GM15510 (cell line): ENCODE results near the gene PGBD1.

Experiments used
- POLR2A ChIP-seq: IDR thresholded peaks from 3 replicates; pipeline ENCODE4 v1.6.1; 2011; ENCODE audit warnings: borderline replicate concordance; ENCODE audit not compliant: insufficient read length; ENCODE audit errors: extremely low read depth

PGBD1 gene, protein sequence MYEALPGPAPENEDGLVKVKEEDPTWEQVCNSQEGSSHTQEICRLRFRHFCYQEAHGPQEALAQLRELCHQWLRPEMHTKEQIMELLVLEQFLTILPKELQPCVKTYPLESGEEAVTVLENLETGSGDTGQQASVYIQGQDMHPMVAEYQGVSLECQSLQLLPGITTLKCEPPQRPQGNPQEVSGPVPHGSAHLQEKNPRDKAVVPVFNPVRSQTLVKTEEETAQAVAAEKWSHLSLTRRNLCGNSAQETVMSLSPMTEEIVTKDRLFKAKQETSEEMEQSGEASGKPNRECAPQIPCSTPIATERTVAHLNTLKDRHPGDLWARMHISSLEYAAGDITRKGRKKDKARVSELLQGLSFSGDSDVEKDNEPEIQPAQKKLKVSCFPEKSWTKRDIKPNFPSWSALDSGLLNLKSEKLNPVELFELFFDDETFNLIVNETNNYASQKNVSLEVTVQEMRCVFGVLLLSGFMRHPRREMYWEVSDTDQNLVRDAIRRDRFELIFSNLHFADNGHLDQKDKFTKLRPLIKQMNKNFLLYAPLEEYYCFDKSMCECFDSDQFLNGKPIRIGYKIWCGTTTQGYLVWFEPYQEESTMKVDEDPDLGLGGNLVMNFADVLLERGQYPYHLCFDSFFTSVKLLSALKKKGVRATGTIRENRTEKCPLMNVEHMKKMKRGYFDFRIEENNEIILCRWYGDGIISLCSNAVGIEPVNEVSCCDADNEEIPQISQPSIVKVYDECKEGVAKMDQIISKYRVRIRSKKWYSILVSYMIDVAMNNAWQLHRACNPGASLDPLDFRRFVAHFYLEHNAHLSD

GRCh38 chr6:28281288-28282064, at the start of gene PGBD1:
Gene PGBD1, plus strand, starts transcription at chr6:28281572. Its CDS starts 2,242 bp downstream, at chr6:28283814.
- peak; percentile 61 for TF ChIP-seq POLR2A

- no peak for TF ChIP-seq POLR2A
Measured at GRCh38 chr6:28232785-28233184, 48.6 kb upstream of the PGBD1 start.

DNA sequence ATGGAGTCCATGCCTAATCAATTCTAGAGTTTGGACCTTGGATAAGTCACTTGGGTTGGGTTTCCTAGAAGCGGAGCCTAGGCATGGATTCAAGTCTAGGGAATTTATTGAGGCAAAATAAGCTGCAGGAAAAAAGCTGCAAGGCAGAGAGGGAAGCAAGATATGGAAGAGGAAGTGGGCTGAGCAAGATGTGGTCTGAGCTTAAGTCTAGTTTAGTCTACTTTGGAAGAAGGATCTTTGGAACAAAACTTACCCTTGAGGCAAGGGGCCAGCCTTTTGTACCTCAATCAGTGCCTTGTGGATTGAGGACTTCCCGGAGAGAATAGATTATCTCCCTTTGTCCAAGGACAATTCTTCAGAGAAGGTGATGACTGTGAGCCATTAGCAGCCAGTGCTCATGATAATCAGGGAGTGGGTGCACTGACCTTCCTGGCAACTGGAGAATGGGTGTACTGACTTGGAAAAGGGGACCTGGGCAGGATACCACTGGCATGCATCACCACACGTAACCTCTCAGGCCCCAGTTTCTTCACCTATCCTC, 45.4 kb upstream of the PGBD1 start:
- no peak for TF ChIP-seq POLR2A

GRCh38 chr6:28239636-28240035, 41.7 kb upstream of the PGBD1 start:
- TF ChIP-seq POLR2A, result no peak

- TF ChIP-seq POLR2A, result no peak
Measured at GRCh38 chr6:28240471-28240870, 40.9 kb upstream of the PGBD1 start.

DNA sequence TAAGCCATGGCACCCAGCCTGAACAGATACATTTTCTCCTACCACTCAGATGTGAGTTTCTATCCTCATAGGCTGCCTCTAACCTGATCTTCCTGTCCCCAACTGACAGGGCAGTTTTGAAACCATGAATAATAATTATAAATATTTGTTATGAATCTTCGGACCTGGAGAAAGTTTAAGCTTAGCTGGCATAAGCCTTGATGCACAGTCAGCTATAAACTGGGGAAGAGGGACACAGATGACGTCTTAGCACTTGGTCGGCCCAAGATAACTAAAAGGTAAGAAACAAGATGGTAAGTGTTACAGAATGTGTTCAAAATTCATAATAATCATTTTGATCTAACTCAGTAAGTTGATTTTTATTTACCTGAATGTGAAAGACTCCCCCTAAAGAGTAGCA, 37.4 kb upstream of the PGBD1 start:
- no peak for TF ChIP-seq POLR2A

DNA sequence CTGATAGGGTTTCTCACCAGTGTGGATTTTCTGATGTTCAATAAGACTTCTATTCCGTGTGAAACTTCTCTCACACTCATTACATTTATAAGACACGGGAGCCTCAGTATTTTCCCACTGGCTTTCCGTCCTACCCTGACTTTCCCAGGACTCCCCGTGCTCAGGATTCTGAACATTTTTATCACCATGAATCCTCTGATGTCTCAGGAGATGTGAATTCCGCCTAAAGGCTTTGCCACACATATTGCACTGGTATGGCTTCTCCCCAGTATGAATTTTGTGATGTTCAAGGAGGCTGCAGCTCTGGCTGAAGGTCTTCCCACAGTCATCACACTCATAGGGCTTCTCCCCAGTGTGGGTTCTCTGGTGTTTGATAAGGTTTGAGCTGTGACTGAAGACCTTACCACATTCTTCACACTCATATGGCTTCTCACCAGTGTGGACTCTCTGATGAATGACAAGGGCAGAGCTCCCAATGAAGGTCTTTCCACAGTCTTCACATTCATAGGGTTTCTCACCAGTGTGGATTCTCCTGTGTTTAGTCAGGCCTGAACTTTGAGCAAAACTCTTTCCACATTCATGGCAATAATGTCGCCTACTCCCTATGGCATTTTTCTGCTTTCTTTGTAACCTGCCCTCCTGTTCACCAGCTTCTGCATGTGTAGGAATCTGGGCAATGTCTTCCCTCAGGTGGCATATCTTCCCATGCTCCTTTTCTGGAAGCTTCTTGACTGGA, 36.0 kb upstream of the PGBD1 start:
- no peak for TF ChIP-seq POLR2A

- TF ChIP-seq POLR2A, result no peak
Measured at GRCh38 chr6:28248916-28249315, 32.5 kb upstream of the PGBD1 start.

DNA sequence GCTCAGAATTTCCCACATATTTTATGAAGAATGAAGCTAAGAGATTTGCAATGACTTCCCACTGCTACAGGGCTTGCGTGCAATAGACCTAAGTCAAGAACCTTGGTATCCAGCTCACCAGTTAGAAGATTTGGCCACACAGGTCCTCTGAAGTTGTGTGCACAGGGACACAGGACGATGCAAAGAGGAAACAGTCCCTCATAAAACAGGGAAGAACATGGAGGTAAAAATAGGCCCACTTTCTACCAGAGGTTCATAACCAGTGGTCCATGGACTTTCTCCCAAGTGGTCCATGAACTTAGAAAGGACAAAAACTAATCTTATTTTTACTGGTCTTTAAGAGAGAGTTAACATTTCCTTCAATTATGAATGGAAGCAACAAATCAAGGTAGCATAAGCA, 30.6 kb upstream of the PGBD1 start:
- no peak for TF ChIP-seq POLR2A

- TF ChIP-seq POLR2A, result no peak
Measured at GRCh38 chr6:28251661-28252008, 29.7 kb upstream of the PGBD1 start.

DNA sequence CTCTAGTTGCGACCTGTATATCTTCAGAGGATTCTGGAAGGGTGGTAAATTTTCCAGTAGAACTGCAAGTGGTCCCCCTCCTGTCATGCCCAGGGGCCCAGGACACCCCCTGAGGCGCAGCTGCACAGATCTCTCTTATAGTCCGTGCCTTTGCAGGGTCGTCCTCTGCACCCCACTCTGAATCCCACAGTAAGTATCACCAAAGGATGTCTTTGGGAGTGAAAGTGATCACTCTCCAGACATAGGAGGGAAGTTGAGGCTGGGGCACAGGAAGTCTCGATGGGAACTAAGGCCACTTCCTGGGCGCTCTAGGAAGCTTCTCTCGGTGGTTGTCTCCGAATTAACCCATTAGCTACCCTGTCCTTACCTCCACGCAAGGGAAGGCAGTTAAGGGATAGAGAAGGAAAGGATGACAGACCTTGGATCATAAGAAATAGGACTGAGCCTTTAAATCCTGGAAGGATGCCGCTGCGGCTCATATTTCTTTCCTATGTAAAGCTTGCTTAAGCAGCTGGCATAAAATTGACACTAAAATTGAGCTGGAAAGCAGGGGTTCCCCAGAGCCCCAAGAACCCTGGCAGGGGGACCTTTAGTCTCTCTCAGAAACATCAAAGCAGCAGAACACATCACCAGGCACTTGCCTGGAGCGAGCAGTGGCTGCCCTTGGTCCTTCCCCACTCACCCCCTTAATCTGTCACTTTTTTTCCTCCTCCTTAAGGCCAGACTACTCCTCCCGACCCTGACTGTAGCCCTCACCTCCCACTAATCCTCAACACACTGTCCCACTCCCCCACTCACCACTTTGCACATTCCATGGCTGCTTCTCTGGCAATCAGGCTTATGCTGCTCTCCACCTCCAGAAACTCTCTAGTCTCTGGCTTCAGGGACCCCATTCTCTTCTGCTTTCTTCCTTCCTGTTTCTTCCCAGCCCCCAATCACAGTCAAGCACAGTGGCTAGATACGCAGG, 29.1 kb upstream of the PGBD1 start, which contains the start of gene ZKSCAN4:
ZKSCAN4 (minus strand) TSS at position 261 of the 967 bp plus-strand sequence. CDS start 289 bp downstream, outside the sequence.
- peak; percentile 32 for TF ChIP-seq POLR2A

- TF ChIP-seq POLR2A, result no peak
Measured at GRCh38 chr6:28254121-28254519, 27.3 kb upstream of the PGBD1 start.

DNA sequence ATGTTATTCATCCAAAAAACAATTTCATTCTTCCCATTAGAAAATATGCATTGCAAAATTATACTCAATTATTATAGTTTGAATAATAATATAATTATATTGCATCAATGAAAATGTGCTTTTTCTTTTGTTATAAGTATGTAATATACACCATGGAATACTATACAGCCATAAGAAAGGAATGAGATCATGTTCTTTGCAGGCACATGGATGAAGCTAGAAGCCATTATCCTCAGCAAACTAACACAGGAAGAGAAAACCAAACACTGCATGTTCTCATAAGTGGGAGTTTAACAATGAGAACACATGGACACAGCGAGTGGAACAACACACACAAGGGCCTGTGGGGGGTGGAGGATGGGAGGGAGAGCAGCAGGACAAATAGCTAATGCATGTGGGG, 24.3 kb upstream of the PGBD1 start:
- TF ChIP-seq POLR2A, result no peak
